AG09309 (cell line): ENCODE results near the gene NLRC5.

Source experiments
- DNase-seq: peaks from one replicate; pipeline ENCODE4 v3.0.0-alpha.2; 2010; ENCODE audit warnings: low read depth
- H3K4me3 ChIP-seq: 2 replicates; pipeline ENCODE4 v1.5.1; 2011; ENCODE audit warnings: mild to moderate bottlenecking, low read depth, low read length, moderate library complexity; ENCODE audit not compliant: control insufficient read depth
- CTCF ChIP-seq: IDR thresholded peaks from 2 replicates; pipeline ENCODE4 v1.5.1; 2011; ENCODE audit warnings: mild to moderate bottlenecking, low read depth, low read length, inconsistent platforms; ENCODE audit not compliant: insufficient read depth, control insufficient read depth; ENCODE audit errors: missing control alignments

Gene NLRC5

GRCh38 chr16:57083485-57084126 lies 94.2 kb downstream of the NLRC5 start:
- no peak overlapping the region for H3K4me3 ChIP-seq
- no peak for TF ChIP-seq CTCF
- no peak for DNase-seq

- H3K4me3 ChIP-seq: no peak overlapping the region
- TF ChIP-seq CTCF: peak; percentile 97
- no peak for DNase-seq
Observed at GRCh38 chr16:57084257-57084770, 95.0 kb downstream of the NLRC5 start.

- no peak for TF ChIP-seq CTCF
- no peak for DNase-seq
- H3K4me3 ChIP-seq: no peak overlapping the region
Observed at GRCh38 chr16:57084996-57085395, 95.6 kb downstream of the NLRC5 start.

- TF ChIP-seq CTCF: no peak
- DNase-seq: no peak
- H3K4me3 ChIP-seq: no peak overlapping the region
Observed at GRCh38 chr16:57087003-57087402, 97.6 kb downstream of the NLRC5 start.

GRCh38 chr16:57089406-57089805 lies 100.0 kb downstream of the NLRC5 start:
- no peak overlapping the region for H3K4me3 ChIP-seq
- DNase-seq: no peak
- TF ChIP-seq CTCF: no peak

GRCh38 chr16:57091200-57091974 lies 102.0 kb downstream of the NLRC5 start:
- DNase-seq: no peak
- H3K4me3 ChIP-seq: peak overlapping the region; percentile 68
- TF ChIP-seq CTCF: no peak
